Heart left ventricle (tissue), 16 donors: ENCODE results near the gene CNTNAP5. TPM values are rescaled to one million over a fixed set of nuclear protein-coding genes. Genes with fewer than 3 reads are reported as not detected.

Experiments used
- ATAC-seq, 4 donors: fragments of 200-7000 bp; cut with Tn5 transposase; one replicate each; pipeline ENCODE4 v1.9.1; 2020 to 2022; ENCODE audit warnings: moderate library complexity in 4 of 4, mild to moderate bottlenecking in 3 of 4, moderate number of reproducible peaks in 1 of 4
- DNase-seq, 5 donors: peaks; one replicate each; pipeline ENCODE4 v3.0.0-alpha.2; 2020
- H3K27ac ChIP-seq, 12 donors: fragments of 200-600 bp; sonication (generic) in 4 of 12; one replicate each; pipeline versions ENCODE4 v1.5.0 to v1.8.0; 2016 to 2022; ENCODE audit warnings: mild to moderate bottlenecking in 2 of 12
- H3K27me3 ChIP-seq, 9 donors: fragments of 200-600 bp; sonication (generic) in 2 of 9; one replicate each; pipeline versions ENCODE4 v1.5.1 to v1.8.0; 2016 to 2022; ENCODE audit warnings: mild to moderate bottlenecking in 3 of 9
- H3K36me3 ChIP-seq, 9 donors: fragments of 200-600 bp; sonication (generic) in 2 of 9; one replicate each; pipeline versions ENCODE4 v1.5.0 to v1.8.0; 2018 to 2022; ENCODE audit warnings: mild to moderate bottlenecking in 2 of 9
- H3K4me1 ChIP-seq, 12 donors: fragments of 200-600 bp; sonication (generic) in 4 of 12; one replicate each; pipeline versions ENCODE4 v1.5.0 to v1.8.0; 2016 to 2022; ENCODE audit warnings: mild to moderate bottlenecking in 3 of 12
- H3K4me3 ChIP-seq, 12 donors: fragments of 200-600 bp; sonication (generic) in 4 of 12; one replicate each; pipeline versions ENCODE4 v1.5.0 to v1.8.0; 2017 to 2022; ENCODE audit warnings: mild to moderate bottlenecking in 9 of 12, moderate library complexity in 4 of 12
- H3K9me3 ChIP-seq, 12 donors: fragments of 200-600 bp; sonication (generic) in 4 of 12; one replicate each; pipeline versions ENCODE4 v1.5.0 to v1.8.0; 2016 to 2022; ENCODE audit warnings: mild to moderate bottlenecking in 1 of 12
- POLR2A ChIP-seq, 2 donors: fragments of 450-650 bp; IDR thresholded peaks; one replicate each; pipeline ENCODE4 v1.6.1; 2017; ENCODE audit warnings: antibody characterized with exemption in 2 of 2, mild to moderate bottlenecking in 2 of 2, moderate library complexity in 2 of 2
- WGBS, 4 donors: extraction: QIAGEN DNeasy Blood & Tissue Kit in 2 of 4; methylation state at CpG; one replicate each; pipeline versions ENCODE4 v1.1.5 to v1.1.7; 2013 to 2018; 5-methylcytosine and 5-hydroxymethylcytosine counted together
- intact Hi-C, 10 donors: fragments of 100-400 bp; cut with DNase I; formaldehyde crosslinking; loops; one replicate each; pipeline versions ENCODE4 v1.11.1 to v1.14.2; 2022
- polyA plus RNA-seq, 2 donors: library from polyadenylated mRNA; stranded (reverse); fragments of 200-250 nt; gene quantifications; one replicate each; pipeline ENCODE4 v1.2.3, GENCODE V29; 2013
- total RNA-seq, 9 donors: library from RNA; depleted of rRNA in 2 of 9; stranded (reverse); fragments of >200 nt in 2 of 9; fragmentation: NEBNext Ultra II Directional in 3 of 9; extraction: Animal tissue kit (Norgen Biotek cat#: 25700) in 3 of 9; gene quantifications; one replicate each; pipeline versions ENCODE4 v1.1.0 to v1.2.4, GENCODE V29; 2016 to 2023
- TF ChIP-seq, protein P1 (sequence below), 12 donors: fragments of 200-600 bp; sonication (generic) in 4 of 12; IDR thresholded peaks; one replicate each; pipeline versions ENCODE4 v1.5.0 to v1.8.0; 2018 to 2022; ENCODE audit warnings: antibody characterized with exemption in 12 of 12, mild to moderate bottlenecking in 5 of 12
- donor health status: ischemic (EF 13 %, LVEDD 7.1; RV severe dilation, severe dysfunction).
- donor health status: healthy with polysubstance abuse.
- donor health status: DM: no; HTN: yes; CAD: no.
- donor health status: DM: no; HTN: no; CAD: no.
- donor health status: ischemic (EF 25% LVEDD 6.9; RV normal size, moderate dysfunction).
- donor health status: ischemic (EF 25% LVEDD 5.7; RV mildly dilated, moderate dysfunction).
- donor health status: healthy.
- donor health status: DM: yes; HTN: yes; CAD: no.
- donor health status: ischemic (EF 35%, LVEDD 5.7; RV mildly dilated, moderate dysfunction).
- donor health status: nonischemic (EF 11% LVEDD 7.7; RV severe dilation, severe dysfunction).
- donor health status: DM: yes; HTN: yes; CAD: no.
- donor health status: PGD.
- donor health status: ischemic (EF 29% LVEDD 5.4; RV normal size, mild dysfunction).
- donor health status: nonischemic (EF 23%, LVEDD 6.1; RV moderate dilation, normal function).

Gene CNTNAP5
- total and polyA plus RNA-seq, 11 donors = not detected

DNA sequence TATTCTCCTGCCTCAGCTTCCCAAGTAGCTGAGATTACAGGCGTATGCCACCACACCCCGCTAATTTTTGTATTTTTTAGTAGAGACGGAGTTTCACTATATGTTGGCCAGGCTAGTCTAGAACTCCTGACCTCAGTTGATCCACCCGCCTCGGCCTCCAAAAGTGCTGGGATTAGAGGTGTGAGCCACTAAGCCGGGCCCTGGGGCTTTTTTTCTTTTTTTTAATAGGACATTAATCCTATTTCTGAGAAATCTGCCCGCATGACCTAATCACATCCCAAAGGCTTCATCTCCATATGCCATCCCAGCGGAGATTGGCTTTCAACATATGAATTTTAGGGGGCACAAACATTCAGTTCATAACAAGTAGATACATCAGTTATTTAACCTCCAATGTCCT is 128.6 kb downstream of the CNTNAP5 start:
- Histone ChIP-seq H3K9me3 (peaks cover 0 to 4% (median 0%) of the 10 kb centered on the region in 12 donors), H3K27ac (no peak overlapping the region), H3K4me3 (no peak overlapping the region), H3K4me1 (no peaks in the 10 kb centered on the region), H3K36me3 (no peaks in the 10 kb centered on the region), H3K27me3 (no peaks in the 10 kb centered on the region)
- TF ChIP-seq POLR2A (IDR thresholded peaks at IDR 0.05) = no peak
- TF ChIP-seq, protein P1, sequence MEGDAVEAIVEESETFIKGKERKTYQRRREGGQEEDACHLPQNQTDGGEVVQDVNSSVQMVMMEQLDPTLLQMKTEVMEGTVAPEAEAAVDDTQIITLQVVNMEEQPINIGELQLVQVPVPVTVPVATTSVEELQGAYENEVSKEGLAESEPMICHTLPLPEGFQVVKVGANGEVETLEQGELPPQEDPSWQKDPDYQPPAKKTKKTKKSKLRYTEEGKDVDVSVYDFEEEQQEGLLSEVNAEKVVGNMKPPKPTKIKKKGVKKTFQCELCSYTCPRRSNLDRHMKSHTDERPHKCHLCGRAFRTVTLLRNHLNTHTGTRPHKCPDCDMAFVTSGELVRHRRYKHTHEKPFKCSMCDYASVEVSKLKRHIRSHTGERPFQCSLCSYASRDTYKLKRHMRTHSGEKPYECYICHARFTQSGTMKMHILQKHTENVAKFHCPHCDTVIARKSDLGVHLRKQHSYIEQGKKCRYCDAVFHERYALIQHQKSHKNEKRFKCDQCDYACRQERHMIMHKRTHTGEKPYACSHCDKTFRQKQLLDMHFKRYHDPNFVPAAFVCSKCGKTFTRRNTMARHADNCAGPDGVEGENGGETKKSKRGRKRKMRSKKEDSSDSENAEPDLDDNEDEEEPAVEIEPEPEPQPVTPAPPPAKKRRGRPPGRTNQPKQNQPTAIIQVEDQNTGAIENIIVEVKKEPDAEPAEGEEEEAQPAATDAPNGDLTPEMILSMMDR (IDR thresholded peaks at IDR 0.05) = no peak
- no peak for ATAC-seq
- intact Hi-C loops = no loop called here
- 86 to 93% (median 93%) methylated on average over 8 of the region's 8 CpGs for WGBS, 4 donors
- no peak for DNase-seq

DNA sequence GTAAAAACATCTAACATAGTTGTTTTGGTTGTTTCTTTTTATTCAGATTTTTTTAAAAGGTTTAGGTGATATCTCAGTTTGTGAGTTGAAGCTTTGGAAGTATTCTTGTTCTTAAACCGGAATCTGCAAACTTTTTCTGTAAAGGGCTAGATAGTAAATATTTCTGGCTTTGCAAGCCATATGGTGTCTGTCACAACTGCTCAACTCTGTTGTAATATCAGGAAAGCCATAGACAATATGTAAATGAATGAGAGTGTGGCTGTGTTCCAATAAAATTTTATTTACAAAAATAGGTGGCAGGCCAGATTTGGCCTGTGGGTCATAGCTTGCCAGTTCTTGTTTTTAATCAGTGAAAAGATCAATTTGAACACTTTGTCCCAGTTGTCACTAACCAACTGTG is 134.1 kb downstream of the CNTNAP5 start:
- Histone ChIP-seq H3K4me1 (no peaks in the 10 kb centered on the region), H3K27me3 (no peaks in the 10 kb centered on the region), H3K9me3 (no peaks in the 10 kb centered on the region), H3K27ac (no peak overlapping the region), H3K36me3 (no peaks in the 10 kb centered on the region), H3K4me3 (no peak overlapping the region)
- ATAC-seq = no peak
- intact Hi-C loops = no loop called here
- DNase-seq = no peak
- 64 to 81% (median 68%) methylated on average over 1 of the region's 1 CpG for WGBS, 4 donors
- TF ChIP-seq POLR2A (IDR thresholded peaks at IDR 0.05) = no peak
- TF ChIP-seq, protein P1 (IDR thresholded peaks at IDR 0.05) = no peak

DNA sequence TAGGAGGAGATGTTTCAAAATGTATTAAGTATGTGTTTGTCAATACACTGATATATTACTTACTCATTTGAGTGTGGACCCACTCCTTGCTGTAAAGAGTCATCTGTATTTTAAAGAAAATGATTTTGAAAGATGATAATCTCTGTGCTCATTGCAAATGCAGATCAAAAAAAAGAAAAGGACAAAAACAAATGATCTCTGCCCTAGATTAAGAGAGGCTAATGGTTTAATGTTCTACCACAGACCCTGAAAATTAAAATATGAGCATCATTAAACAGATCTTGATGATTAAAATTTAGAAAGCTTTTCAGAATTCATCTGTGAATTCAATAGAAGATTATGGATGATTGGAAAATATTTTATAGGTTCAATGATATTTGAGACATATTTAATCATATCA is 136.5 kb downstream of the CNTNAP5 start:
- TF ChIP-seq POLR2A (IDR thresholded peaks at IDR 0.05) = no peak
- TF ChIP-seq, protein P1 (IDR thresholded peaks at IDR 0.05) = no peak
- Histone ChIP-seq H3K4me1 (no peaks in the 10 kb centered on the region), H3K4me3 (no peak overlapping the region), H3K9me3 (no peaks in the 10 kb centered on the region), H3K27me3 (no peaks in the 10 kb centered on the region), H3K27ac (no peak overlapping the region), H3K36me3 (no peaks in the 10 kb centered on the region)
- ATAC-seq = no peak
- no peak for DNase-seq
- intact Hi-C loops = no loop called here

DNA sequence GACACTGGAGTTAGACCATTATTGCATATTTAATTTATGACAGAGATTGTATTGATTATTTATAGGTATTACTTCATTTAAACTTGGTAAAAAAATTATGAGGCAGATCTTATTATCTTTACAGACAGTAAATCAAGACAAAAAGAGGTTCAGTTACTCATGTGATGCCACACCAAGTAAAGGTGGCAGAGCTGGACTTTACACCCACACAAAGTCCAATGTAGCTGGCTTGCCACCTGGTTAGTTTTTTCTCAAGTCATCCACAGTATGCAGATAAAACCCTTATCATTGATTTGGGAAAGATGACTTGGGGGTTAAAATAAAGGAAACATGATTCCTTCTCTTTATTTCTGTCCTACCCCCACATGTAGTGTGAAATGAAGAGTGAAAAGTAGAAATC is 137.2 kb downstream of the CNTNAP5 start:
- Histone ChIP-seq H3K27ac (no peak overlapping the region), H3K27me3 (no peaks in the 10 kb centered on the region), H3K36me3 (no peaks in the 10 kb centered on the region), H3K4me1 (no peaks in the 10 kb centered on the region), H3K9me3 (no peaks in the 10 kb centered on the region), H3K4me3 (no peak overlapping the region)
- ATAC-seq = no peak
- TF ChIP-seq, protein P1 (IDR thresholded peaks at IDR 0.05) = no peak
- no peak for TF ChIP-seq POLR2A (IDR thresholded peaks at IDR 0.05)
- no peak for DNase-seq
- intact Hi-C loops = no loop called here
